GM21367 (cell line): ENCODE results near the gene CEMIP2.

Experiments
- ATAC-seq: cut with Tn5 transposase; IDR thresholded peaks from one replicate; pipeline ENCODE4 v1.9.1; 2021; ENCODE audit not compliant: unreplicated experiment

Gene CEMIP2

GRCh38 chr9:71752352-71752751, 16.0 kb downstream of the CEMIP2 start:
- no peak for ATAC-seq

GRCh38 chr9:71748280-71748743, 20.0 kb downstream of the CEMIP2 start:
- ATAC-seq, result no peak

GRCh38 chr9:71747576-71747975, 20.7 kb downstream of the CEMIP2 start:
- ATAC-seq, result no peak

GRCh38 chr9:71746758-71747125, 21.6 kb downstream of the CEMIP2 start:
- ATAC-seq, result no peak

GRCh38 chr9:71746023-71746757, 22.1 kb downstream of the CEMIP2 start:
- no peak for ATAC-seq

GRCh38 chr9:71744754-71745521, 23.4 kb downstream of the CEMIP2 start:
- ATAC-seq, result no peak

- no peak for ATAC-seq
Measured at GRCh38 chr9:71743882-71744281, 24.4 kb downstream of the CEMIP2 start.

GRCh38 chr9:71743217-71743705, 25.1 kb downstream of the CEMIP2 start:
- no peak for ATAC-seq

- no peak for ATAC-seq
Measured at GRCh38 chr9:71742703-71743102, 25.6 kb downstream of the CEMIP2 start.

- ATAC-seq, result no peak
Measured at GRCh38 chr9:71741926-71742648, 26.2 kb downstream of the CEMIP2 start.

- no peak for ATAC-seq
Measured at GRCh38 chr9:71740199-71740598, 28.1 kb downstream of the CEMIP2 start.

- ATAC-seq, result no peak
Measured at GRCh38 chr9:71737455-71737854, 30.9 kb downstream of the CEMIP2 start.

- ATAC-seq, result no peak
Measured at GRCh38 chr9:71736236-71736635, 32.1 kb downstream of the CEMIP2 start.

- no peak for ATAC-seq
Measured at GRCh38 chr9:71734950-71735349, 33.4 kb downstream of the CEMIP2 start.

GRCh38 chr9:71733176-71733575, 35.1 kb downstream of the CEMIP2 start:
- ATAC-seq, result no peak

- ATAC-seq, result no peak
Measured at GRCh38 chr9:71729816-71730526, 38.3 kb downstream of the CEMIP2 start.

- ATAC-seq, result no peak
Measured at GRCh38 chr9:71726723-71727122, 41.6 kb downstream of the CEMIP2 start.

GRCh38 chr9:71725590-71726338, 42.5 kb downstream of the CEMIP2 start:
- ATAC-seq, result no peak

GRCh38 chr9:71721855-71722254, 46.5 kb downstream of the CEMIP2 start:
- ATAC-seq, result no peak

GRCh38 chr9:71719562-71719961, 48.8 kb downstream of the CEMIP2 start:
- no peak for ATAC-seq
